Cardiac muscle cell (in vitro differentiated cells and primary cell): ENCODE results near the gene FNDC3B. TPM values are rescaled to one million over a fixed set of nuclear protein-coding genes. Genes with fewer than 3 reads are reported as not detected.

Source experiments
- DNase-seq, 2 donors: peaks; one replicate each; pipeline versions ENCODE4 v3.0.0 to v3.0.0-alpha.2; 2010 to 2017; ENCODE audit warnings: low read depth in 1 of 2, low spot score in 1 of 2
- H3K27ac ChIP-seq: fragments of 200-600 bp; sonication (generic); 2 replicates; pipeline ENCODE4 v1.5.1; 2016
- H3K27me3 ChIP-seq: fragments of 200-600 bp; sonication (generic); 2 replicates; pipeline ENCODE4 v1.6.0; 2016; ENCODE audit warnings: control low read depth
- H3K36me3 ChIP-seq: fragments of 200-600 bp; sonication (generic); 2 replicates; pipeline ENCODE4 v1.5.1; 2016; ENCODE audit warnings: control low read depth
- H3K4me1 ChIP-seq: fragments of 200-600 bp; sonication (generic); 2 replicates; pipeline ENCODE4 v1.8.1; 2017; ENCODE audit warnings: low read depth, mild to moderate bottlenecking, mixed run types
- H3K4me3 ChIP-seq: fragments of 200-600 bp; sonication (generic); 2 replicates; pipeline ENCODE4 v1.5.1; 2016; ENCODE audit warnings: mild to moderate bottlenecking
- H3K9me3 ChIP-seq: fragments of 200-600 bp; sonication (generic); 2 replicates; pipeline ENCODE4 v1.5.1; 2017; ENCODE audit warnings: low read depth, mild to moderate bottlenecking, control low read depth
- CTCF ChIP-seq: IDR thresholded peaks from 2 replicates; pipeline ENCODE4 v1.5.1; 2012; ENCODE audit warnings: low read depth, mild to moderate bottlenecking, low read length
- polyA plus RNA-seq: library from polyadenylated mRNA; unstranded; fragments of >200 nt; fragmentation: Nextera tagmentation; extraction: Ambion mirVana; gene quantifications from 2 replicates; pipeline ENCODE4 v1.2.1, GENCODE V29; 2016
- total RNA-seq: library from RNA; depleted of rRNA; stranded (reverse); fragments of >200 nt; gene quantifications from 2 replicates; pipeline ENCODE4 v1.2.3, GENCODE V29; 2016

FNDC3B gene
- total and polyA plus RNA-seq, 2 experiments from 2014 or later, result 55.2 to 62.3 TPM

DNA sequence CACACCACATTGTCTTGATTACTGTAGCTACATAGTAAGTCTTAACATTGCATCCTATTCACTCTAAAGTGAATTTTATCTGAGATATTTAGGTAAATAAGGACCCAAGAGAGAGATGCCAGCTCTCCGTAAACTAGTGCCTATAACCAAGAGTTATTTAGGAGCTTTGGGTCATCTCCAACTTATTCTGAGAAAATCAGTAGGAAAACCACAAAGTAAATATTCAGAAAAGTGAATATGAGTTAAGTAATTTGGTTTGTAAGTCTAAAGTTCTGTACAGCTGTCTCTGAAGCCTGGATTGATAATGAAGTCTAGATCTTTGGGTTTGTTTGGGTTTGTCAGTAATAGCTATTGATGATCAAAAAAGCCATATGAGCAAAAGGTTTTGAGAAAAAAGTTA is 120.0 kb downstream of the FNDC3B start:
- DNase-seq, result no peak

GRCh38 chr3:172159962-172160538 is 120.7 kb downstream of the FNDC3B start:
- Histone ChIP-seq H3K27ac (peak overlapping the region; percentile 74), H3K9me3 (no peaks in the 10 kb centered on the region), H3K27me3 (no peaks in the 10 kb centered on the region), H3K36me3 (no peaks in the 10 kb centered on the region), H3K4me3 (no peak overlapping the region), H3K4me1 (peaks cover 21% of the 10 kb centered on the region)
- peak in 1 of 2 donors; percentile 75 for DNase-seq
- no peak for TF ChIP-seq CTCF

More for the DNA sequence above, 120.0 kb downstream of the FNDC3B start:
- no peaks in the 10 kb centered on the region for H3K36me3 ChIP-seq
- peak overlapping the region; percentile 74 for H3K27ac ChIP-seq
- H3K4me3 ChIP-seq, result no peak overlapping the region
- H3K9me3 ChIP-seq, result no peaks in the 10 kb centered on the region
- H3K4me1 ChIP-seq, result peaks cover 24% of the 10 kb centered on the region
- no peaks in the 10 kb centered on the region for H3K27me3 ChIP-seq
- no peak for TF ChIP-seq CTCF

DNA sequence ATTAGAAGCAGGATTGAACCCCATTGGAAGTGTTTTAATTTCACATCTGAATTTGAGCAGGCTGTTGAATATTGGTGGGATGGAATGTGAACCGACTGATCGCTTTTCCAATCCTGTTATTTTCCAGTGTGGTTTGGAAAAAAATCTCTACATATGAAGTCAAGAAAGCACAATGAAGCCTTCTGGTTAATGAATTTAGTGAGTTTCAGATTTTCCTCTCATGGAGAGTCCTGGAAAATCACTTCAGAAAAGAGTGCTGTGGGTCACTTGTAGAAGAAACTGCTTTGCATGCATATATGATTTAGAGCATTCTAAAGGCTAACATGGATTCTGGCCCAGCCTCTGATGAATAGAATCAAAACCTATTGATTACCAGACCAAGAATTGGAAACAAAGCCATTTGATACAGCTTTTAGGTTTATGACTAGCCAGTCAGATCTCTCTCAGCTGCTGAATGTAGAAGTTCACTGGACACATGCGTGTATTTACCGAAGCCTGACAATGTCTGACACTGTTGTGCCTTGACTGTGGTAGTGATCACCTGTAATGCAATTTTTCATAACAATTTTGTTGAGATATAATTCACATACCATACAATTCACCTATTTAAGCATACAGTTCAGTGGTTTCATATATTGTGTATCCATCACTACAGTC is 121.9 kb downstream of the FNDC3B start:
- H3K36me3 ChIP-seq, result no peaks in the 10 kb centered on the region
- no peak for TF ChIP-seq CTCF
- H3K4me3 ChIP-seq, result no peak overlapping the region
- peaks cover 10% of the 10 kb centered on the region for H3K4me1 ChIP-seq
- no peak for DNase-seq
- H3K27ac ChIP-seq, result peak overlapping the region; percentile 74
- H3K27me3 ChIP-seq, result no peaks in the 10 kb centered on the region
- no peaks in the 10 kb centered on the region for H3K9me3 ChIP-seq

DNA sequence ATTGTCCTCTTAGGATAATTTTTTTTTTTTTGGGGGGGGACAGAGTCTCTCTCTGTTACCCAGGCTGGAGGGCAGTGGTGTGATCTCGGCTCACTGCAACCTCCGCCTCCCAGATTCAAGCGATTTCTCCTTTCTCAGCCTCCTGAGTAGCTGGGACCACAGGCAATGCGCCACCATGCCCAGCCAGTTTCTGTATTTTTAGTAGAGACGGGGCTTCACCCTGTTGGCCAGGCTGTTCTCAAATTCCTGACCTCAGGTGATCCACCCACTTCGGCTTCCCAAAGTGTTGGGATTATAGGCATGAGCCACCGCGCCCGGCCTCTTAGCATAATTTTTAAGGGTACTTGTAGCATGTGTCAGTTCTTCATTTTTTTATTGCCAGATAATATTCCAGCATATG is 122.6 kb downstream of the FNDC3B start:
- H3K27ac ChIP-seq, result no peak overlapping the region
- peaks cover 10% of the 10 kb centered on the region for H3K4me1 ChIP-seq
- no peak overlapping the region for H3K4me3 ChIP-seq
- H3K27me3 ChIP-seq, result no peaks in the 10 kb centered on the region
- no peaks in the 10 kb centered on the region for H3K9me3 ChIP-seq
- H3K36me3 ChIP-seq, result no peaks in the 10 kb centered on the region
- DNase-seq, result no peak
- TF ChIP-seq CTCF, result no peak

GRCh38 chr3:172163320-172163719 is 123.9 kb downstream of the FNDC3B start:
- DNase-seq, result no peak
- H3K27me3 ChIP-seq, result no peaks in the 10 kb centered on the region
- no peak overlapping the region for H3K27ac ChIP-seq
- peaks cover 10% of the 10 kb centered on the region for H3K4me1 ChIP-seq
- H3K9me3 ChIP-seq, result no peaks in the 10 kb centered on the region
- no peak overlapping the region for H3K4me3 ChIP-seq
- H3K36me3 ChIP-seq, result no peaks in the 10 kb centered on the region
- TF ChIP-seq CTCF, result no peak
